ENCODE measurements around the gene ANKRD63. TPM values are rescaled to one million over a fixed set of nuclear protein-coding genes. Genes with fewer than 3 reads are reported as not detected.

Gene ANKRD63
- total and polyA plus RNA-seq, 10 of the 15 experiments (the other 5 are each of a cell fraction or from before 2014, with no cell fraction given): not detected

DNA sequence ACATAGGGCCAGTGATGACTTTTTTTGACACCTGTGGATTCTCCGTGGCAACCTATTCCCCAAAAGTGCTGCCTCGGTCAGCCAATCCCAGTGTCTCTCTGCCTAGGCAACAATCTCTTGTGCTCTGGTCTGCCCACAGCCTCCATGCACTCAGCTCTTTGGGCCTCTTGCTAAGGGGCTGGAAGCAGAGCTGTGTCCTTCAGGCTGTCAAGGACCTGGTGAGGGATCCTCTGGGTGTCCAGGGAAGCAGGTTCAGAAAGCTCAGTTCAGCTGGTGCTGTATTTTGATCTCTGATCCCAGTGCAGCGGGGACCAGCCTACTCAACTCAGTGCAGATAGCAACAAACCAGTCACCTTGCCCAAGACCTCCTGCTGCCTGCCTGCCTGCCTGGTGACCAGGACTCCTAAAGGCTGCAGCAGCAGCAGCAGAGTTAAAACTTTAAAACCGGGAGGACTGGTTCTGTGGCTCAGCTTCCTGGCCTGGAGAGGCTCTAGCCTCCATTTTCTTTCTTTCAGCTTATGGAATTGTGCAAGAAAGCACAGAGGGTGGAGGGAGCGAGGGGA is 37.8 kb downstream of the ANKRD63 start (continued):
- TF ChIP-seq, protein P1, sequence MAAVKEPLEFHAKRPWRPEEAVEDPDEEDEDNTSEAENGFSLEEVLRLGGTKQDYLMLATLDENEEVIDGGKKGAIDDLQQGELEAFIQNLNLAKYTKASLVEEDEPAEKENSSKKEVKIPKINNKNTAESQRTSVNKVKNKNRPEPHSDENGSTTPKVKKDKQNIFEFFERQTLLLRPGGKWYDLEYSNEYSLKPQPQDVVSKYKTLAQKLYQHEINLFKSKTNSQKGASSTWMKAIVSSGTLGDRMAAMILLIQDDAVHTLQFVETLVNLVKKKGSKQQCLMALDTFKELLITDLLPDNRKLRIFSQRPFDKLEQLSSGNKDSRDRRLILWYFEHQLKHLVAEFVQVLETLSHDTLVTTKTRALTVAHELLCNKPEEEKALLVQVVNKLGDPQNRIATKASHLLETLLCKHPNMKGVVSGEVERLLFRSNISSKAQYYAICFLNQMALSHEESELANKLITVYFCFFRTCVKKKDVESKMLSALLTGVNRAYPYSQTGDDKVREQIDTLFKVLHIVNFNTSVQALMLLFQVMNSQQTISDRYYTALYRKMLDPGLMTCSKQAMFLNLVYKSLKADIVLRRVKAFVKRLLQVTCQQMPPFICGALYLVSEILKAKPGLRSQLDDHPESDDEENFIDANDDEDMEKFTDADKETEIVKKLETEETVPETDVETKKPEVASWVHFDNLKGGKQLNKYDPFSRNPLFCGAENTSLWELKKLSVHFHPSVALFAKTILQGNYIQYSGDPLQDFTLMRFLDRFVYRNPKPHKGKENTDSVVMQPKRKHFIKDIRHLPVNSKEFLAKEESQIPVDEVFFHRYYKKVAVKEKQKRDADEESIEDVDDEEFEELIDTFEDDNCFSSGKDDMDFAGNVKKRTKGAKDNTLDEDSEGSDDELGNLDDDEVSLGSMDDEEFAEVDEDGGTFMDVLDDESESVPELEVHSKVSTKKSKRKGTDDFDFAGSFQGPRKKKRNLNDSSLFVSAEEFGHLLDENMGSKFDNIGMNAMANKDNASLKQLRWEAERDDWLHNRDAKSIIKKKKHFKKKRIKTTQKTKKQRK (IDR thresholded peaks at IDR 0.05; ENCODE audit: low read depth, low read length): no peak

DNA sequence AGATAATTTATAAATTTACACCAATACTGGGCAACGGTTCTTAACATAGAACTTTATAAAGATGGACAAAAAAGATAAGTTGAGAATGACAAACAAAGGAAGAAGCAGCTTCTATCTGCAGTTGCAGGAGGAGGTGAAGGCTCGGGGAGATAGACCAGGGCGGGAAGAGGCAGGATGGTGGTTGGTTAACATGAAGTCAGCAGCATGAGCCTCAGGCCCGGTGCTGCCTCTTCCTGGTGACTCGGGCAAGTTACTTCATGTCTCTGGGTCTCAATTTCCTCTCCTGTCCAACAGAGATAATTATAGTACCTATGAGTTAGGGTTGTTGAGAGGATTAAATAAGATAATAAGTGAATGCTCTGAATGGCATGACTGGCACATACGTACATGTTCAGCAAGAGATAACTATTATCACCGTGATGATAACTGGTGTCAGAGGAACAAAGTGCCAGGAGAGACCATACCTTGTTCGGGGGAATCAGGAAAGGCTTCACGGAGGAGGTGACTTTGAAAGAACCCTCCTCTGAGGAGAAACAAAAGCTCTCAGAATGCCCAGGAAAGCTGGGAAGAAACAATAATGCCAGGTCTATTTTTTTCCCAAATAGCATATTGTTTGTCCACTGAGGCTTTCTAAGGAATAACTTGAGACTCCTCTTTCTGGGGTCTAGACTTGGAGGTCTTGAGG is 39.6 kb downstream of the ANKRD63 start:
- TF ChIP-seq SIN3A (IDR thresholded peaks at IDR 0.05; ENCODE audit: low read depth, low read length) (no peak), MTA3 (IDR thresholded peaks at IDR 0.05; ENCODE audit: borderline replicate concordance, low read length) (no peak), RAD21 (IDR thresholded peaks at IDR 0.05; ENCODE audit: insufficient read depth, low read depth, low read length) (no peak), GATAD2B (conservative IDR thresholded peaks at IDR 0.05; ENCODE audit: low read depth) (no peak), CHD4 (IDR thresholded peaks at IDR 0.05) (no peak), DPF2 (IDR thresholded peaks at IDR 0.05) (no peak), CHD1 (IDR thresholded peaks at IDR 0.05; ENCODE audit: low read depth, low read length) (no peak)
- TF ChIP-seq, protein P2, sequence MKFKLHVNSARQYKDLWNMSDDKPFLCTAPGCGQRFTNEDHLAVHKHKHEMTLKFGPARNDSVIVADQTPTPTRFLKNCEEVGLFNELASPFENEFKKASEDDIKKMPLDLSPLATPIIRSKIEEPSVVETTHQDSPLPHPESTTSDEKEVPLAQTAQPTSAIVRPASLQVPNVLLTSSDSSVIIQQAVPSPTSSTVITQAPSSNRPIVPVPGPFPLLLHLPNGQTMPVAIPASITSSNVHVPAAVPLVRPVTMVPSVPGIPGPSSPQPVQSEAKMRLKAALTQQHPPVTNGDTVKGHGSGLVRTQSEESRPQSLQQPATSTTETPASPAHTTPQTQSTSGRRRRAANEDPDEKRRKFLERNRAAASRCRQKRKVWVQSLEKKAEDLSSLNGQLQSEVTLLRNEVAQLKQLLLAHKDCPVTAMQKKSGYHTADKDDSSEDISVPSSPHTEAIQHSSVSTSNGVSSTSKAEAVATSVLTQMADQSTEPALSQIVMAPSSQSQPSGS (IDR thresholded peaks at IDR 0.05; ENCODE audit: low read length): no peak
- TF ChIP-seq, protein P3, sequence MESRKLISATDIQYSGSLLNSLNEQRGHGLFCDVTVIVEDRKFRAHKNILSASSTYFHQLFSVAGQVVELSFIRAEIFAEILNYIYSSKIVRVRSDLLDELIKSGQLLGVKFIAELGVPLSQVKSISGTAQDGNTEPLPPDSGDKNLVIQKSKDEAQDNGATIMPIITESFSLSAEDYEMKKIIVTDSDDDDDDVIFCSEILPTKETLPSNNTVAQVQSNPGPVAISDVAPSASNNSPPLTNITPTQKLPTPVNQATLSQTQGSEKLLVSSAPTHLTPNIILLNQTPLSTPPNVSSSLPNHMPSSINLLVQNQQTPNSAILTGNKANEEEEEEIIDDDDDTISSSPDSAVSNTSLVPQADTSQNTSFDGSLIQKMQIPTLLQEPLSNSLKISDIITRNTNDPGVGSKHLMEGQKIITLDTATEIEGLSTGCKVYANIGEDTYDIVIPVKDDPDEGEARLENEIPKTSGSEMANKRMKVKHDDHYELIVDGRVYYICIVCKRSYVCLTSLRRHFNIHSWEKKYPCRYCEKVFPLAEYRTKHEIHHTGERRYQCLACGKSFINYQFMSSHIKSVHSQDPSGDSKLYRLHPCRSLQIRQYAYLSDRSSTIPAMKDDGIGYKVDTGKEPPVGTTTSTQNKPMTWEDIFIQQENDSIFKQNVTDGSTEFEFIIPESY (IDR thresholded peaks at IDR 0.05): no peak
- Histone ChIP-seq H3K9ac (ENCODE audit: control insufficient read depth, insufficient read depth, low read length) (no peak overlapping the region), H3K9me3 (replicated peaks; ENCODE audit: control insufficient read depth, insufficient read depth, low read length) (no peaks in the 10 kb centered on the region), H3K4me3 (no peak overlapping the region), H3K79me2 (ENCODE audit: control insufficient read depth, insufficient read depth, low read length) (no peaks in the 10 kb centered on the region), H3K36me3 (ENCODE audit: control insufficient read depth in 2 of 2, insufficient read depth in 2 of 2, low read length in 1 of 2) (no peaks in the 10 kb centered on the region), H3K27me3 (replicated peaks in 1 of 2; ENCODE audit: control insufficient read depth in 2 of 2, insufficient read depth in 2 of 2, low read length in 1 of 2) (no peaks in the 10 kb centered on the region; a peak in 1 of 4 replicates), H2AFZ (ENCODE audit: control insufficient read depth, low read depth, low read length) (no peak overlapping the region), H3K4me2 (ENCODE audit: control insufficient read depth, insufficient read depth) (no peak overlapping the region), H3K4me1 (ENCODE audit: control insufficient read depth, insufficient read depth, low read length) (0 out of 2 replicates have a peak, but pooled peaks cover 4% of the 10 kb centered on the region), H4K20me1 (ENCODE audit: control insufficient read depth, insufficient read depth) (no peaks in the 10 kb centered on the region), H3K27ac (ENCODE audit: control insufficient read depth, insufficient read depth) (no peak overlapping the region)
- no TSS peak for BruUV-seq (replicated peaks)
- 44% methylated on average over 9 of the region's 9 CpGs for WGBS (ENCODE audit: insufficient coverage, insufficient replicate concordance, low lambda C conversion rate, missing lambda C conversion rate)
- CTCF ChIA-PET: interaction anchor here (0.6 to 1.5 kb wide), 2 partner anchors 13 to 35 kb away, joined by 3 to 5 read pairs; no protein-coding TSS in a partner anchor
- intact Hi-C loops (cut with micrococcal nuclease; ENCODE audit: unreplicated experiment) (no loop called here), in situ Hi-C loops (cut with MboI) (no loop called here)
- RAD21 ChIA-PET (ENCODE audit: unreplicated experiment): no interaction called here
- ATAC-seq (no peak), FAIRE-seq (no peak), DNase-seq (ENCODE audit: low read depth, low spot score) (no peak)
- SMC1A ChIA-PET (ENCODE audit: uncharacterized antibody, unreplicated experiment): no interaction called here
- POLR2A ChIA-PET: no interaction called here

All from GM12878 (cell line).